Purkinje cell (primary cell): ENCODE data around the gene PHEX. TPM values are rescaled to one million over a fixed set of nuclear protein-coding genes. Genes with fewer than 3 reads are reported as not detected.

Source experiments
- polyA plus RNA-seq: library from polyadenylated mRNA; unstranded; fragments of >200 nt; fragmentation: Nextera tagmentation; gene quantifications from 2 replicates; pipeline ENCODE4 v1.2.1, GENCODE V29; 2014

The PHEX gene
- 0.06 TPM in 1 of 2 replicates, not detected in the other for polyA plus RNA-seq

GRCh38 chrX:22032084-22032483 is at the start of gene PHEX:
Gene PHEX (plus strand): TSS chrX:22032325. CDS start chrX:22033006, 681 bp downstream.

GRCh38 chrX:22272613-22273012 is 240.5 kb downstream of the PHEX start, which contains the start of gene CBLL2:
Gene CBLL2 (plus strand): TSS chrX:22272913. CDS start chrX:22272992, 79 bp downstream.

Other genes with a start within 250 kb of the PHEX start
- gene MBTPS2, start 192.7 kb upstream of the PHEX start, polyA plus RNA-seq, result 22.9 and 24.9 TPM in 2 replicates
- 0.87 and 2.7 TPM in 2 replicates for gene YY2, start 176.3 kb upstream of the PHEX start, polyA plus RNA-seq
- gene SMS, start 91.6 kb upstream of the PHEX start, polyA plus RNA-seq, result 121 and 126 TPM in 2 replicates
- not detected in 2 replicates for gene CBLL2, start 240.6 kb downstream of the PHEX start, polyA plus RNA-seq